PC-9 (cell line): Measurements from ENCODE around the gene FGF14. TPM values are rescaled to one million over a fixed set of nuclear protein-coding genes. Genes with fewer than 3 reads are reported as not detected.

Source experiments
- BruUV-seq: library from RNA; stranded (reverse); fragments of 400-500 nt; replicated peaks from 2 replicates; lab custom pipeline; 2021; lab: Mats Ljungman, UMichigan
- CTCF ChIA-PET: fragments of 300-600 bp; sonication (Branson Sonifier 250); formaldehyde crosslinking; loops from one replicate; lab custom pipeline; 2022; ENCODE audit warnings: antibody characterized with exemption; lab: Charles Lee
- POLR2A ChIA-PET: fragments of 300-600 bp; sonication (Branson Sonifier 250); formaldehyde crosslinking; loops from one replicate; lab custom pipeline; 2022; ENCODE audit warnings: antibody characterized with exemption; ENCODE audit not compliant: unreplicated experiment; lab: Charles Lee
- DNase-seq, 2 experiments: peaks; one replicate each; pipeline versions ENCODE4 v3.0.0 to v3.0.0-alpha.2; 2015 to 2022; ENCODE audit warnings: mixed read lengths in 1 of 2
- H2AFZ ChIP-seq: fragments of 200-600 bp; sonication (generic); 2 replicates; pipeline ENCODE4 v1.8.1; 2017; ENCODE audit warnings: antibody characterized with exemption
- H3F3A ChIP-seq: fragments of 200-600 bp; sonication (generic); 2 replicates; pipeline ENCODE4 v1.8.1; 2017; ENCODE audit warnings: antibody characterized with exemption, mild to moderate bottlenecking, low read depth; ENCODE audit not compliant: insufficient read depth
- H3K27ac ChIP-seq: fragments of 200-600 bp; sonication (generic); 2 replicates; pipeline ENCODE4 v1.6.1; 2016; ENCODE audit warnings: mixed run types
- H3K27me3 ChIP-seq: fragments of 200-600 bp; sonication (generic); 2 replicates; pipeline ENCODE4 v1.6.1; 2016; ENCODE audit warnings: low read depth, mixed run types; ENCODE audit not compliant: insufficient read depth
- H3K36me3 ChIP-seq: fragments of 200-600 bp; sonication (generic); 2 replicates; pipeline ENCODE4 v1.6.1; 2016; ENCODE audit warnings: low read depth, mixed run types
- H3K4me1 ChIP-seq: fragments of 200-600 bp; sonication (generic); replicated peaks from 2 replicates; pipeline ENCODE4 v1.6.1; 2016; ENCODE audit warnings: mixed run types; ENCODE audit not compliant: insufficient read depth
- H3K4me2 ChIP-seq: fragments of 200-600 bp; sonication (generic); 2 replicates; pipeline ENCODE4 v1.6.1; 2017; ENCODE audit warnings: mixed run types
- H3K4me3 ChIP-seq: fragments of 200-600 bp; sonication (generic); 2 replicates; pipeline ENCODE4 v1.6.1; 2016; ENCODE audit warnings: mixed run types
- H3K79me2 ChIP-seq: fragments of 200-600 bp; sonication (generic); 2 replicates; pipeline ENCODE4 v1.6.1; 2017; ENCODE audit warnings: low read depth, mixed run types
- H3K9me2 ChIP-seq: fragments of 200-600 bp; sonication (generic); 2 replicates; pipeline ENCODE4 v1.8.1; 2017; ENCODE audit warnings: mild to moderate bottlenecking; ENCODE audit not compliant: insufficient read depth
- H3K9me3 ChIP-seq: fragments of 200-600 bp; sonication (generic); 2 replicates; pipeline ENCODE4 v1.8.1; 2016; ENCODE audit warnings: low read depth; ENCODE audit not compliant: insufficient read depth
- H4K20me1 ChIP-seq: fragments of 200-600 bp; sonication (generic); 2 replicates; pipeline ENCODE4 v1.8.1; 2017; ENCODE audit not compliant: insufficient read depth
- EZH2 ChIP-seq: fragments of 200-600 bp; sonication (generic); IDR thresholded peaks from 2 replicates; pipeline ENCODE4 v1.8.0; 2017; ENCODE audit warnings: antibody characterized with exemption, low read depth
- intact Hi-C: fragments of 100-400 bp; cut with micrococcal nuclease; formaldehyde crosslinking; loops from one replicate; pipeline ENCODE4 v1.10.0; 2022; ENCODE audit not compliant: unreplicated experiment
- total RNA-seq: library from RNA; stranded (reverse); gene quantifications from 2 replicates; pipeline ENCODE4 v1.2.3, GENCODE V29; 2021
- TF ChIP-seq, protein P1 (sequence below): fragments of 200-600 bp; sonication (generic); conservative IDR thresholded peaks from 2 replicates; pipeline ENCODE4 v1.6.1; 2017; ENCODE audit warnings: mixed run types, antibody characterized with exemption, mild to moderate bottlenecking, moderate library complexity

The FGF14 gene
- total RNA-seq, 1 experiment from 2014 or later, result not detected

DNA sequence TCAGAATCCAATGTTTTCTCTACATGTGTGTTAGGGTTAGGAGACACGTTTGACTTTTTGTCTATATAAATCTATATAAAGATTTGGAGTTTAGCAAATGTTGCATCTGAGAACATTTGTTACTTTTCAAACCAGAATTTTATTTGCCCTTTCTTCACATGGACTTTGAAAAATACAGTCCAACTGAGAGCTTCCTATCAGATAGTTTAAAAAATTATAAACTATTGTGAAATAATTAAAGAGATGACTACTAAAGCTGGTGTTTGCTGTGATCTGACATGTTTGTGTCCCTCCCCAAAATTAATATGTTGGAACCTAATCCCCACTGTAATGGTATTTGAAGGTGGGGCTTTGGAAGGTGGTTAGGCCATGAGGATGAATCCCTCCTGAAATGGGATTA, 652.3 kb downstream of the FGF14 start:
- H3K9me2 ChIP-seq, result no peaks in the 10 kb centered on the region
- no peak for DNase-seq
- peaks cover 10% of the 10 kb centered on the region for H3K9me3 ChIP-seq
- H3K27ac ChIP-seq, result no peak overlapping the region
- no peak overlapping the region for H2AFZ ChIP-seq
- no peaks in the 10 kb centered on the region for H3K27me3 ChIP-seq
- no peak for TF ChIP-seq EZH2
- TF ChIP-seq, protein P1, sequence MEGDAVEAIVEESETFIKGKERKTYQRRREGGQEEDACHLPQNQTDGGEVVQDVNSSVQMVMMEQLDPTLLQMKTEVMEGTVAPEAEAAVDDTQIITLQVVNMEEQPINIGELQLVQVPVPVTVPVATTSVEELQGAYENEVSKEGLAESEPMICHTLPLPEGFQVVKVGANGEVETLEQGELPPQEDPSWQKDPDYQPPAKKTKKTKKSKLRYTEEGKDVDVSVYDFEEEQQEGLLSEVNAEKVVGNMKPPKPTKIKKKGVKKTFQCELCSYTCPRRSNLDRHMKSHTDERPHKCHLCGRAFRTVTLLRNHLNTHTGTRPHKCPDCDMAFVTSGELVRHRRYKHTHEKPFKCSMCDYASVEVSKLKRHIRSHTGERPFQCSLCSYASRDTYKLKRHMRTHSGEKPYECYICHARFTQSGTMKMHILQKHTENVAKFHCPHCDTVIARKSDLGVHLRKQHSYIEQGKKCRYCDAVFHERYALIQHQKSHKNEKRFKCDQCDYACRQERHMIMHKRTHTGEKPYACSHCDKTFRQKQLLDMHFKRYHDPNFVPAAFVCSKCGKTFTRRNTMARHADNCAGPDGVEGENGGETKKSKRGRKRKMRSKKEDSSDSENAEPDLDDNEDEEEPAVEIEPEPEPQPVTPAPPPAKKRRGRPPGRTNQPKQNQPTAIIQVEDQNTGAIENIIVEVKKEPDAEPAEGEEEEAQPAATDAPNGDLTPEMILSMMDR, result no peak
- H3K4me2 ChIP-seq, result no peak overlapping the region
- POLR2A ChIA-PET, result no interaction called here
- H3F3A ChIP-seq, result peaks cover 14% of the 10 kb centered on the region
- H3K4me3 ChIP-seq, result no peak overlapping the region
- CTCF ChIA-PET, result no interaction called here
- no peaks in the 10 kb centered on the region for H4K20me1 ChIP-seq
- peaks cover 16% of the 10 kb centered on the region for H3K4me1 ChIP-seq
- no peaks in the 10 kb centered on the region for H3K79me2 ChIP-seq
- H3K36me3 ChIP-seq, result no peaks in the 10 kb centered on the region
- no TSS peak for BruUV-seq
- intact Hi-C loops, result no loop called here

DNA sequence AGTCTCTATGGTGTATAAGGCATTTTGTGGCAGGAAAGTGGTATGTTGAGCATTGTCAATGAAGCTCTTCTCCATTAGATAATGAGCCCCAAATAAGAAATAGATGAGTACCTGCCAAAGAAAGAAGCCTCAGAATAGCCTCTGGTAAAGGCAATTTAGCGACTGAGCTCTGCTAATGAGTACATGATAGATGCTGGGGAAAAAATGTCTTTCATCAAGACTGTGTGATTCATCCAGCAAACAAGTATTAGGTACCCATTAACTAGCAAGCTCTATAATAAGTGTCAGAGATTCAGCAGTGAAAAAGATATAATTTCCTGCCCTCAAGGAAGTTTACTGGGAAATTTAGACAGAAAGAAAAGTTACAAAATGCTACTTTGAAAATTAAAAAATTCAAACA, 654.8 kb downstream of the FGF14 start:
- Histone ChIP-seq H3K36me3 (no peaks in the 10 kb centered on the region), H2AFZ (no peak overlapping the region), H3F3A (peaks cover 14% of the 10 kb centered on the region), H3K27ac (no peak overlapping the region), H4K20me1 (no peaks in the 10 kb centered on the region), H3K9me2 (no peaks in the 10 kb centered on the region), H3K4me1 (peaks cover 14% of the 10 kb centered on the region), H3K9me3 (peaks cover 10% of the 10 kb centered on the region), H3K79me2 (no peaks in the 10 kb centered on the region), H3K4me3 (no peak overlapping the region), H3K4me2 (no peak overlapping the region), H3K27me3 (no peaks in the 10 kb centered on the region)
- ChIA-PET POLR2A (no interaction called here), CTCF (no interaction called here)
- no peak for DNase-seq
- BruUV-seq, result no TSS peak
- TF ChIP-seq, protein P1, result no peak
- no peak for TF ChIP-seq EZH2
- intact Hi-C loops, result no loop called here

DNA sequence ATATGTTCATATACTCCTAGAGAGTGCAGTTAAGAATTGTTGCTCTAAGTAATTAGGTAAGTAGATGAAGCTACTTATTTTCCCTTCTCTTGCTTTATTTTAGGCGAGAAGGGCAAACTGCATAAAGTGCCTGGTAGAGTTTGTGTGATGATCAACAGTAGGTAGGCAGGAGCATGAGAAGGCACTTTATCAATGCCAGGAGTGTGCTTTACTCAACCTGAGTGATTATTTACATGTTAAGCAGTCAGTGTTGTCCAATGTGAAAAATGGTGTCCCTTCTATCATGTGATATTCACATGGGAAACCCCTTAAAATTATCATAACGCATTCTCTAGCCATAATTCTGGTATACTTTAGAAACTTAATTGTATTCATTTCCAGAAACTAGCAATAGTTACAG, 655.3 kb downstream of the FGF14 start:
- no TSS peak for BruUV-seq
- no peaks in the 10 kb centered on the region for H4K20me1 ChIP-seq
- POLR2A ChIA-PET, result no interaction called here

More for the DNA sequence above, 655.3 kb downstream of the FGF14 start:
- peaks cover 10% of the 10 kb centered on the region for H3K9me3 ChIP-seq
- intact Hi-C loops, result no loop called here
- H3F3A ChIP-seq, result peaks cover 10% of the 10 kb centered on the region
- H3K79me2 ChIP-seq, result no peaks in the 10 kb centered on the region
- no peak overlapping the region for H3K4me2 ChIP-seq
- no peak overlapping the region for H2AFZ ChIP-seq
- TF ChIP-seq, protein P1, result no peak
- TF ChIP-seq EZH2, result no peak
- H3K9me2 ChIP-seq, result no peaks in the 10 kb centered on the region
- no peaks in the 10 kb centered on the region for H3K36me3 ChIP-seq
- H3K4me1 ChIP-seq, result peaks cover 9% of the 10 kb centered on the region
- no peaks in the 10 kb centered on the region for H3K27me3 ChIP-seq
- no peak overlapping the region for H3K4me3 ChIP-seq
- no peak for DNase-seq
- CTCF ChIA-PET, result no interaction called here
- no peak overlapping the region for H3K27ac ChIP-seq
